Transverse colon (tissue), 4 donors: ENCODE results near the gene GRM3. TPM values are rescaled to one million over a fixed set of nuclear protein-coding genes. Genes with fewer than 3 reads are reported as not detected.

ENCODE experiments used
- DNase-seq: peaks from one replicate; pipeline ENCODE4 v3.0.0-alpha.2; 2019
- H3K27ac ChIP-seq, 4 donors: fragments of 200-600 bp; sonication (generic); 2 replicates each; pipeline ENCODE4 v1.5.1; 2016 to 2018; ENCODE audit warnings: inconsistent platforms in 4 of 4
- H3K27me3 ChIP-seq: fragments of 200-600 bp; sonication (generic); 2 replicates; pipeline ENCODE4 v1.5.1; 2017; ENCODE audit warnings: inconsistent platforms
- H3K36me3 ChIP-seq, 4 donors: fragments of 200-600 bp; sonication (generic); 2 replicates each; pipeline ENCODE4 v1.5.1; 2017 to 2019; ENCODE audit warnings: inconsistent platforms in 4 of 4
- H3K4me1 ChIP-seq, 4 donors: fragments of 200-600 bp; sonication (generic); 2 replicates each; pipeline ENCODE4 v1.5.1; 2017 to 2020; ENCODE audit warnings: inconsistent platforms in 4 of 4
- H3K4me3 ChIP-seq, 4 donors: fragments of 200-600 bp; sonication (generic); 1 replicate in 1 of 4; 2 replicates in 3 of 4; pipeline versions ENCODE4 v1.5.1 to v1.6.1; 2017 to 2019; ENCODE audit warnings: inconsistent platforms in 4 of 4
- H3K9me3 ChIP-seq, 2 donors: fragments of 200-600 bp; sonication (generic); 2 replicates each; pipeline ENCODE4 v1.5.1; 2017 to 2019; ENCODE audit warnings: inconsistent platforms in 2 of 2
- CTCF ChIP-seq, 5 experiments: fragments of 200-600 bp in 3 of 5; fragments of 450-650 bp in 2 of 5; sonication (generic) in 3 of 5; IDR thresholded peaks; 1 replicate in 2 of 5; 2 replicates in 3 of 5; pipeline ENCODE4 v1.5.1; 2016 to 2017; ENCODE audit warnings: antibody characterized with exemption in 5 of 5, inconsistent platforms in 3 of 5, mild to moderate bottlenecking in 2 of 5, moderate library complexity in 1 of 5
- EP300 ChIP-seq: sonication (generic); formaldehyde crosslinking; IDR thresholded peaks from one replicate; pipeline ENCODE4 v1.6.1; 2017; ENCODE audit warnings: antibody characterized with exemption, low read depth
- POLR2A ChIP-seq: fragments of 450-650 bp; IDR thresholded peaks from one replicate; pipeline ENCODE4 v1.6.1; 2016; ENCODE audit warnings: antibody characterized with exemption, mild to moderate bottlenecking, moderate library complexity
- POLR2AphosphoS5 ChIP-seq, 3 donors: sonication (generic); formaldehyde crosslinking; IDR thresholded peaks; one replicate each; pipeline ENCODE4 v1.6.1; 2016; ENCODE audit warnings: antibody characterized with exemption in 3 of 3
- whole genome bisulfite sequencing, 2 donors: methylation state at CpG; one replicate each; pipeline ENCODE4 v1.1.5; 2018; ENCODE audit warnings: low coverage in 1 of 2; 5-methylcytosine and 5-hydroxymethylcytosine counted together
- in situ Hi-C, 4 donors: fragments of 200-750 bp; cut with MboI; loops; one replicate each; pipeline versions ENCODE4 v1.15.0 to v1.15.1; 2017; ENCODE audit warnings: low sequenced_read_pairs in 3 of 4, low pct_ligation_motif_present in 1 of 4, low pct_unique_long_range_greater_than_20kb in 1 of 4
- intact Hi-C: fragments of 100-400 bp; cut with DNase I; formaldehyde crosslinking; loops from one replicate; pipeline ENCODE4 v1.15.1; 2023; ENCODE audit warnings: low total_unique reads
- total RNA-seq, 4 donors: library from RNA; depleted of rRNA; stranded (reverse); fragments of >200 nt; gene quantifications; one replicate each; pipeline ENCODE4 v1.1.0, GENCODE V29; 2016

The GRM3 gene
- total RNA-seq, 4 donors from 2014 or later = not detected

GRCh38 chr7:86898171-86898570 lies 254.5 kb downstream of the GRM3 start:
- TF ChIP-seq EP300 (no peak), POLR2A (no peak), CTCF (IDR thresholded peaks at IDR 0.05) (no peak), POLR2AphosphoS5 (IDR thresholded peaks at IDR 0.05) (no peak)
- in situ Hi-C loops = loop anchor here in 1 of 4 donors (25.0 kb wide), 1 partner anchor 1011 kb away; no protein-coding TSS in a partner anchor
- H3K36me3 ChIP-seq = no peaks in the 10 kb centered on the region
- no peak for DNase-seq
- intact Hi-C loops = no loop called here
- no peaks in the 10 kb centered on the region for H3K4me1 ChIP-seq
- no peak overlapping the region for H3K4me3 ChIP-seq
- H3K27me3 ChIP-seq = no peaks in the 10 kb centered on the region
- WGBS, 2 donors = 88 to 92% methylated on average over 2 of the region's 2 CpGs
- H3K27ac ChIP-seq = no peak overlapping the region
- H3K9me3 ChIP-seq = no peaks in the 10 kb centered on the region

- intact Hi-C loops (no loop called here), in situ Hi-C loops (loop anchor here in 1 of 4 donors (25.0 kb wide), 1 partner anchor 239 kb away; no protein-coding TSS in a partner anchor)
- H3K4me1 ChIP-seq = no peaks in the 10 kb centered on the region
- H3K4me3 ChIP-seq = no peak overlapping the region
- no peaks in the 10 kb centered on the region for H3K27me3 ChIP-seq
- no peak for DNase-seq
- H3K36me3 ChIP-seq = no peaks in the 10 kb centered on the region
- no peak overlapping the region for H3K27ac ChIP-seq
- TF ChIP-seq CTCF (IDR thresholded peaks at IDR 0.05) (no peak), POLR2A (no peak), POLR2AphosphoS5 (IDR thresholded peaks at IDR 0.05) (no peak), EP300 (no peak)
- H3K9me3 ChIP-seq = no peaks in the 10 kb centered on the region
These were observed 257.2 kb downstream of the GRM3 start for GRCh38 chr7:86900886-86901285.

DNA sequence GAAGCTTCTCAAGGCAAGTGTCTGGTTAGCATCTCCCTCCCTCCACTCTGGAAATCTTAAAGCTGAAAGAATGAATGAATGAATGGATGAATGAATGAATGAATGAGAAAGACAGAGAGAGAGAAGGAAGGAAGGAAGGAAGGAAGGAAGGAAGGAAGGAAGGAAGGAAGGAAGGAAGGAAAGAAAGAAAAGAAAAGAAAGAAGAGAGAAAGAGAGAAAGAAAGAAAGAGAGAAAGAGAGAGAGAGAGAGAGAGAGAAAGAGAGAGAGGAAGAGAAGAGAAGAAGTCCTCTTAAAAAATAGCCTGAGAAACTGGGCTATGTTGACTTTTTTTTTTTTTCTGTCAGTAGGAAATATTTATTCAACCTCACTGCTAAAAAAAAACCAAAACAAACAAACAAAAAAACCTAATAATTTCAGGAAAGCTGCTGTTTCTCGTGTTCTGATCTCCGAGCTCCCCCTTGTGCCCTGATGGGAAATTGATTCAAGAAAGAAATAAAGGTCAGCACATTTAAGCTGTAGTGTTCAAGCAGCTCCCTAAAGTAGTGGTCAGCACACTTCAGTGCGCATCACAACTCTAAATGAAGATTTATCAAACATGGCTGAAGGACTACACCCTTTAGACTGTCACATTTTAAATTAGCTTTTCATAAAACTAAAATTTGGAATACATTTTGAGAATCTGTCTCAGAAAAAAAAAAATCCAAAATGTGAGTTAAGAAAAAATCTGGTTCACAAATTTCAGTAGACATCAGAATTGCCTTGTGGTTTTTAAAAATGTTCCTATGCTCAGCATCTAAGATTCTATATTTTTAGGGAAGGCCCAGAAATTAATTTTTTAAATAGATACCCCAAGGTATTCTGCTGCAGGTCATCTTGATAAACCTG lies 261.5 kb downstream of the GRM3 start:
- intact Hi-C loops = no loop called here
- DNase-seq = no peak
- Histone ChIP-seq H3K9me3 (no peaks in the 10 kb centered on the region), H3K4me1 (no peaks in the 10 kb centered on the region), H3K27ac (no peak overlapping the region), H3K4me3 (no peak overlapping the region), H3K36me3 (no peaks in the 10 kb centered on the region), H3K27me3 (no peaks in the 10 kb centered on the region)
- TF ChIP-seq POLR2AphosphoS5 (IDR thresholded peaks at IDR 0.05) (no peak), CTCF (IDR thresholded peaks at IDR 0.05) (peak; percentile 28 to 54 (median 48))
- in situ Hi-C loops = loop anchor here in 1 of 4 donors (25.0 kb wide), 1 partner anchor 243 kb away; no protein-coding TSS in a partner anchor
- WGBS, 2 donors = 13 to 27% methylated on average over 3 of the region's 3 CpGs

DNA sequence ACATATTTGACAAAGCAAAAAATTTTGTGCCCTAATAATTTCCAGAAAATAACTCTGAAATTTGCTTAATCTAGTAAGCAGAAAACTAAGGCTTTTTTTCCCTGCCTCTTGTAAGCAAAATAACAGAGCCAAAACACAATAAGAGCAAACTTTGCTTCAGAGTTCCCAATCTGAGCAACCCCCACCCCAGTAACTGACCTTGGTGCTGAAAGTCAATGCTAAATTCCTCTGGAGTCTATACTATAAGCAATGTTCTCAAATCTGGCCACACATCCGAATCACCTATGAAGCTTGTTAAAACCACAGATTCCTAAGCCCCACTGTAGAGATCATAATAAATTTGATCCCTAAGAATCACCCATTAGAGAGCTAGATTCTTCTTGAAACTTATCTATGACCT lies 265.2 kb downstream of the GRM3 start:
- intact Hi-C loops (no loop called here), in situ Hi-C loops (loop anchor here in 1 of 4 donors (25.0 kb wide), 1 partner anchor 247 kb away; no protein-coding TSS in a partner anchor)
- 50 to 83% methylated on average over 1 of the region's 1 CpG for WGBS, 2 donors

More for the DNA sequence above, 265.2 kb downstream of the GRM3 start:
- TF ChIP-seq EP300 = no peak
- no peak for TF ChIP-seq POLR2AphosphoS5 (IDR thresholded peaks at IDR 0.05)
- Histone ChIP-seq H3K9me3 (no peaks in the 10 kb centered on the region), H3K4me1 (no peaks in the 10 kb centered on the region), H3K27me3 (no peaks in the 10 kb centered on the region), H3K4me3 (no peak overlapping the region), H3K27ac (no peak overlapping the region), H3K36me3 (peaks cover 0 to 11% (median 0%) of the 10 kb centered on the region in 4 donors)
- no peak for DNase-seq
